ENCODE measurements around the gene SP2. TPM values are rescaled to one million over a fixed set of nuclear protein-coding genes. Genes with fewer than 3 reads are reported as not detected.
A peak's percentile ranks its signal among the peaks of the same experiment; 100 is the strongest.
"Not testable (repeated sequence)": the region's sequence is repeated elsewhere in the genome, so short reads cannot be mapped to it uniquely, and the experiment has no call there.

The SP2 gene
- total RNA-seq, 1 donor from 2014 or later: 11.3 TPM

DNA sequence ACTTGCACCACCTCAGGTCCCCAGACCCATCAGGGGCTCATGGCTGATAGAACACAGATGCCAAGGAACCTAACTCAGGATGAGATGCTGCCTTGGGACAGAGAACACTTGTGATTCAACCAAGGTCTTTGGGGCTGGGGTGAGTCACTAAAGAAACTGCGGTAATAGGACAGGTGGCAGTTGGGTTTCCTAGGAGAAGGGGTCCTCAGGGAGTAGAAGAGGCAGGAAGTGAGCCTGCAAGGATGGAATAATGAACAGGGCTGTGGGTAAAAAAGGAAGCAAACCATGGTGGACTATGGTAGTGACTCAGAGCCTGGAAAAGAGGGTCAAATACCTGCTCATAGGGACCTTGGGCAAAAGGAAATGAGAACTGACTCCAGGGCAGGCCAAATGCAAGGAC lies 38.8 kb downstream of the SP2 start:
- TF ChIP-seq POLR2A (IDR thresholded peaks at IDR 0.05) (no peak), POLR2AphosphoS5 (IDR thresholded peaks at IDR 0.05; ENCODE audit: insufficient read depth in 1 of 2, low read depth in 1 of 2) (no peak)
- TF ChIP-seq, protein P1, sequence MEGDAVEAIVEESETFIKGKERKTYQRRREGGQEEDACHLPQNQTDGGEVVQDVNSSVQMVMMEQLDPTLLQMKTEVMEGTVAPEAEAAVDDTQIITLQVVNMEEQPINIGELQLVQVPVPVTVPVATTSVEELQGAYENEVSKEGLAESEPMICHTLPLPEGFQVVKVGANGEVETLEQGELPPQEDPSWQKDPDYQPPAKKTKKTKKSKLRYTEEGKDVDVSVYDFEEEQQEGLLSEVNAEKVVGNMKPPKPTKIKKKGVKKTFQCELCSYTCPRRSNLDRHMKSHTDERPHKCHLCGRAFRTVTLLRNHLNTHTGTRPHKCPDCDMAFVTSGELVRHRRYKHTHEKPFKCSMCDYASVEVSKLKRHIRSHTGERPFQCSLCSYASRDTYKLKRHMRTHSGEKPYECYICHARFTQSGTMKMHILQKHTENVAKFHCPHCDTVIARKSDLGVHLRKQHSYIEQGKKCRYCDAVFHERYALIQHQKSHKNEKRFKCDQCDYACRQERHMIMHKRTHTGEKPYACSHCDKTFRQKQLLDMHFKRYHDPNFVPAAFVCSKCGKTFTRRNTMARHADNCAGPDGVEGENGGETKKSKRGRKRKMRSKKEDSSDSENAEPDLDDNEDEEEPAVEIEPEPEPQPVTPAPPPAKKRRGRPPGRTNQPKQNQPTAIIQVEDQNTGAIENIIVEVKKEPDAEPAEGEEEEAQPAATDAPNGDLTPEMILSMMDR (IDR thresholded peaks at IDR 0.05): no peak
- no peaks in the 10 kb centered on the region for H3K4me1 ChIP-seq
- DNase-seq (ENCODE audit: extremely low spot score in 2 of 2): no peak
- H3K4me3 ChIP-seq: no peak overlapping the region
- H3K9me3 ChIP-seq: no peaks in the 10 kb centered on the region
- intact Hi-C loops (cut with DNase I): no loop called here
- no peaks in the 10 kb centered on the region for H3K27me3 ChIP-seq
- peaks cover 0 to 4% of the 10 kb centered on the region in 2 donors for H3K36me3 ChIP-seq
- no peak overlapping the region for H3K27ac ChIP-seq

DNA sequence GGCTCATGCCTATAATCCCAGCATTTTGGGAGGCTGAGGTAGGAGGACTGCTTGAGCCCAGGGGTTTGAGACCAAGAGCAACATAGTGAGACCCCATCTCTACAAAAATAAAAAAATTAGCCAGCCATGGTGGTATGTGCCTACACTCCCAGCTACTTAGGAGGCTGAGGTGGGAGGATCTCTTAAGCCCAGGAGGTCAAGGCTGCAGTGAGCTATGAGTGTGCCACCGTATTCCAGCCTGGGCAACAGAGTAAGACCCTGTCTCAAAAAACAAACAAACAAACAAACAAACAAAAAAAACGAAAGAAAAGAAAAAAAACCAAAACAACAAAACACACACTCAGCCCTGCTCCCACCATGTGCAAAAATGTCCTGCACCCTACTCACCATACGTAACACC lies 39.4 kb downstream of the SP2 start:
- intact Hi-C loops (cut with DNase I); H3K36me3 ChIP-seq; H3K27me3 ChIP-seq; H3K4me1 ChIP-seq; H3K9me3 ChIP-seq; H3K4me3 ChIP-seq; DNase-seq (ENCODE audit: extremely low spot score in 2 of 2); H3K27ac ChIP-seq: not testable (repeated sequence)

DNA sequence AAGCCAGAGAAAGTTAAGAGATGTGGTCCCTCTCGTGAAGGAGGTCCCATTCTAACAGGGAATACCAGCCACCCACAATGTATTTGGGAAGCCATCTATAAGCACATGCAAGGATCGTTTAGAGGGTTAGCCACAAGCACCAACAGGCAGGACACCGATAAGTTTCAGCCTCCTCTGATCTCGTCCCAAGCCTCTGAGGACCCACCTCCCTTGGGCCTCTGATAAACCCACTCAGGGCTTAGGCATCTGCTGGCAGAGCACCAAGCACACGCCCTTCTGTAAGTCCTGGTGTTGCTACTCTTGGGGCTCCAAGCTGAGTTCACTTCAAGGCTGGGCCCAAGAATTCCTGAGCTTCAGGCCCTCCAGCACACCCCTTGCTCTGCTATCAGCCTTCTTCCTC lies 39.9 kb downstream of the SP2 start:
- peaks cover 8% of the 10 kb centered on the region for H3K4me1 ChIP-seq
- intact Hi-C loops (cut with DNase I): no loop called here
- no peak overlapping the region for H3K4me3 ChIP-seq
- DNase-seq (ENCODE audit: extremely low spot score in 2 of 2): no peak
- no peaks in the 10 kb centered on the region for H3K27me3 ChIP-seq
- no peak overlapping the region for H3K27ac ChIP-seq
- H3K9me3 ChIP-seq: no peaks in the 10 kb centered on the region
- TF ChIP-seq POLR2AphosphoS5 (IDR thresholded peaks at IDR 0.05; ENCODE audit: insufficient read depth in 1 of 2, low read depth in 1 of 2): no peak
- TF ChIP-seq, protein P1 (IDR thresholded peaks at IDR 0.05): no peak
- TF ChIP-seq POLR2A (IDR thresholded peaks at IDR 0.05): no peak
- H3K36me3 ChIP-seq: no peaks in the 10 kb centered on the region

DNA sequence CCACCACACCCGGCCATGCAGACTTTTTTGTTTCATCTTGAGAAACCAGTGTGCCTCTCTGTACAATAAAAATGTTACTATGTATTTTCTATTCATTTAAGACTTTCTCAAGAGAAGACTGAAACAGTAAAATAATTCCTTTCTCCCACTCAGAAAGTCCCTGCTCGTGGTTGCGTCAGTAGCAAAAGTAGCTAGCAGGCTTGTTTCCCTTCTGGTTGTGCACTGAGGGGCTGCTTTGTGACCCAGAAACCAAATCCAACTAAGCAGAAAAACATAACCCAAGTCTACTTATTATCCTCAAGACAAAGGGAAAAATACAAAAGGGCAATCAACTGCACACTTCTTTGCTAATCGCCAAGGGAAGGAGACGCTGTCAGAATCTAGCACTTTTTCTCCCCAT lies 41.9 kb downstream of the SP2 start:
- intact Hi-C loops (cut with DNase I): no loop called here
- no peaks in the 10 kb centered on the region for H3K9me3 ChIP-seq
- no peaks in the 10 kb centered on the region for H3K36me3 ChIP-seq
- no peak for DNase-seq (ENCODE audit: extremely low spot score in 2 of 2)
- peaks cover 22% of the 10 kb centered on the region for H3K4me1 ChIP-seq
- H3K4me3 ChIP-seq: no peak overlapping the region
- TF ChIP-seq POLR2A (IDR thresholded peaks at IDR 0.05): no peak
- TF ChIP-seq, protein P1 (IDR thresholded peaks at IDR 0.05): no peak
- TF ChIP-seq POLR2AphosphoS5 (IDR thresholded peaks at IDR 0.05; ENCODE audit: insufficient read depth in 1 of 2, low read depth in 1 of 2): no peak
- H3K27ac ChIP-seq: no peak overlapping the region
- H3K27me3 ChIP-seq: no peaks in the 10 kb centered on the region

DNA sequence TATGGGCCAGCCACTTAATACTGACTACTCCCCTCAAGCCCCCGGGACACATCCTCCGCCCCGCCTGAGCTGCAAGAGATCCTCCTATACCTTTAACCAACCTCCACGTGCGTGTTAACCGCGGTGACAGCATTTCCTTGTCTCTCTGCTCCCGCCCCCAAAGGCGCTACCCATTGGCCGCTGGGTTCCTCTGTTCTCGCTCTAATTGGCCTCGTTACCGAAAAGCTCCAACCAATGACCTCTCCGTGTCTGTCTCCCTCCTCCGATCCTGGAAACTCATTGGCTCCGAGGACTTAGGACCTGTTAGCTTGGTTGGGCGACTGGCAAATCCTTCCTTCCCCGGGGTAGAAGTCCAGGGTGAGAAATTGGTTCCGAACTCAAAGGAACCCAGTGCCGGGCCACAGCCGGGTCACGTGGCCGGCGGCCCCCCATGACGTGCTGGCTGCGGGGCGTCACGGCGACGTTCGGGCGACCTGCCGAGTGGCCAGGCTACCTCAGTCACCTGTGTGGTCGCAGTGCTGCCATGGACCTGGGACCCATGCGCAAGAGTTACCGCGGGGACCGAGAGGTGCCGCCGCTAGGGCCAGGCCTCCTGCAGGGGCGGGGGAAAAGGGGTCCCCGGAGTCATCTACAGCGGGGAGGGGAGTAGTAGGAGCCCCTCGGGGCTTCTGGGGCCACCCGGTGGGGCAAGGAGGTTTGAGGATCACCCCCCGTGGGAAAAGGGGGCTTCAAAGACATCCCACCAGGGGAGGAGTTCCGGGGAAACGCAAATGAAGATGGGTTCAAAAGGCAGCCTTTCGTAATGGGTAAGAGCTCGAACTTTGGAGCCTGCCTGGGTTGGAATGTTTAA lies 45.4 kb downstream of the SP2 start, which contains the start of gene PNPO:
Gene PNPO, plus strand, starts transcription at position 326 of the 850 bp plus-strand sequence. Its CDS starts 105 bp downstream, at position 431.
- no peaks in the 10 kb centered on the region for H3K27me3 ChIP-seq
- peaks cover 0 to 10% of the 10 kb centered on the region in 2 donors for H3K36me3 ChIP-seq
- H3K27ac ChIP-seq: peak within 1 kb of the TSS; percentile 75
- no peaks in the 10 kb centered on the region for H3K9me3 ChIP-seq
- peak within 1 kb of the TSS; percentile 73 to 90 for H3K4me3 ChIP-seq
- DNase-seq (ENCODE audit: extremely low spot score in 2 of 2): peak; percentile 98 to 99
- TF ChIP-seq, protein P1 (IDR thresholded peaks at IDR 0.05): no peak
- TF ChIP-seq POLR2A (IDR thresholded peaks at IDR 0.05) (no peak), POLR2AphosphoS5 (IDR thresholded peaks at IDR 0.05; ENCODE audit: insufficient read depth in 1 of 2, low read depth in 1 of 2) (peak; percentile 78 to 87)
- peaks cover 22% of the 10 kb centered on the region for H3K4me1 ChIP-seq
- intact Hi-C loops (cut with DNase I): loop anchor here (10.0 kb wide), 2 partner anchors 47 to 83 kb away; partner anchors contain the start of gene SP2
